HG03342 (cell line): ENCODE measurements around the gene OR2B2.

Experiments used
- ATAC-seq: cut with Tn5 transposase; IDR thresholded peaks from one replicate; pipeline ENCODE4 v1.9.1; 2021; ENCODE audit warnings: mild to moderate bottlenecking, moderate library complexity; ENCODE audit not compliant: unreplicated experiment

OR2B2 gene

DNA sequence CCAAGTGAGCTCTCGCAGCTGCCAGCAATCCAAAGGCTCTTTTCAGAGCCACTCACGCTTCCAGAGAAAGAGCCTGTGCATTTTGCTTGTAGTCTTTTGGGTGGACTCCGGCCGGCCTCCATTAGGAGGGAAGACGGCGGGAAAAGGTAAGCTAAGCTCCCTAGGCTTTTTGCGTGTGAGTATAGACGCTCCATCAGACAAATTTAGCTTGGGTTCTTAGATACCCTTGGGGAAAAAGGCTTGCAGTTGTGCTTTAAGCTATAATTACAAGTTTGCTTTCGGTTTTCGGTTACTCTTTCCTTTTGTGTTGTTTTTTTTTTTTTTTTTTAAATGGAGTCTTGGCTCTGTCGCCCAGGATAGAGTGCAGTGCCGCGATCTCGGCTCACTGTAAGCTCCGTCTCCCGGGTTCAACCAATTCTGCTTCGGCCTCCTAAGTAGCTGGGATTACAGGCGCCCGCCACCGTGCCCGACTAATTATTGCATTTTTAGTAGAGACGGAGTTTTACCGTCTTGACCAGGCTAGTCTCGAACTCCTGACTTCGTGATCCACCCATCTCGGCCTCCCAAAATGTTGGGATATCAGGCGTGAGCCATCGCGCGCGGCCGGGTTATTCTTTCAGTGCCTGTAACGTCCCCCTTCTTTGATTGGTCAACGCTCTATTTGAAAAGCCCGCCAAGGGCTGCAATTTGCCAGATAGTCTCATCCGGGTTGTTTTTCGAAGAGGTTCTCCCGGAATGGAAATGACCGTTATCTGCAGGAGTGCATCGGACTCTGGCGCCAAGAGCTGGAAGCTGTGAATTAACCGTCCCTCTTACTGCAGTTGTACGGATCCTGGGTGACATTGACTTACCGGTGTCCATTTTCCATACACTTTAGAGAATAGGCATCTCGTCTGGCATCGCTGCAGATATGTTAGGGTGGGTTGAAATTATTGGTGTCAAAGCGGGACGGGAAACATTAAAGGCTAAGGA lies 18.1 kb downstream of the OR2B2 start:
- ATAC-seq = no peak

DNA sequence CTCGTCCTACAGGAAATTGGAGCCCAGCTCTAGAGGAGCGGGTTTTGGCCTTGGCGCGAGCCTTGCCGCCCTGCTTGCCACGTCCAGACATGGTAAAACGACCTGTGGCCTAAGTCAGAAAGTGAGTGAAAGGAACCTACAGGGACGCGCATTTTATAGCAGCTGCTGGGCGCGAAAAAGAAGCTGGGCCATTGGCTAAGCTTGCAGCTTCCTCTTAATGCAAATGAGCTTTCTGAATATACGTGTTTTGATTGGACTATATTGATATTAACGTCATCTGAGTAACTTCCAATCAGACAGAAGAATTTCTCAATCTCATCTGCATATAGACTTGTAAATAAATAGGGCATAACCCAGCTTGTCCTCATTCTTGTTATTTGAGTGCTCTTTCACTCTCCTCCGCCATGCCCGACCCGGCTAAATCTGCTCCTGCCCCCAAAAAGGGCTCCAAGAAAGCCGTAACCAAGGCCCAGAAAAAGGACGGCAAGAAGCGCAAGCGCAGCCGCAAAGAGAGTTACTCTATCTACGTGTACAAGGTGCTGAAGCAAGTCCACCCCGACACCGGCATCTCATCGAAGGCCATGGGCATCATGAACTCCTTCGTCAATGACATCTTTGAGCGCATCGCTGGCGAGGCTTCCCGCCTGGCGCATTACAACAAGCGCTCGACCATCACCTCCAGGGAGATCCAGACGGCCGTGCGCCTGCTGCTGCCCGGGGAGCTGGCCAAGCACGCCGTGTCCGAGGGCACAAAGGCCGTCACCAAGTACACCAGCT lies 18.9 kb downstream of the OR2B2 start:
- ATAC-seq = peak; percentile 42

GRCh38 chr6:27892649-27893058 lies 19.5 kb downstream of the OR2B2 start:
- ATAC-seq = no peak

DNA sequence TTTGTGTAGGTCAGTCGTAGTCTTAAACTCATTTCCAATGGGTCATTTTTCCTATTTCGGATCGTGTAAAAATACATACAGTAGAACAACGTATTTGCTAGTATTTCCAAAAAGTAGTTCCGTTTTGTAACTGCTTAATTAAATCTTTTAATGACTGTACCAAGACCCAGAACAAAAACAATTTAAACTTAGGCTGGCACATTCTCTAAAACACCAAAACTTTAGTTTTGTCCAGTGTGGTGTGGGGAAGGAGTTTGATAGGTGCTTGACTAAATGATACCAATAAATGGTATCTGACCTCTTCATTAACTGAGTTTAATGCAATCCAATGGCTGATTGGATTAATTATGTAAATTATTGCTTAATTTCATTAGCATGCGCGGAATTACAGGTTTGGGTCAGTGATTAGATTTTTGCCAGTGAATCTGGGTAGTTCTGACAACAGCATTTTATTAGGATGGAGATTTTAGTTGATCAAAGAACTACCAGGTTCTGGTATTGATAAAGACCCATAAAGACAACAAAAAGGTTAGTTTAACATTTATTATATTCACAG lies 20.8 kb downstream of the OR2B2 start:
- ATAC-seq = no peak

DNA sequence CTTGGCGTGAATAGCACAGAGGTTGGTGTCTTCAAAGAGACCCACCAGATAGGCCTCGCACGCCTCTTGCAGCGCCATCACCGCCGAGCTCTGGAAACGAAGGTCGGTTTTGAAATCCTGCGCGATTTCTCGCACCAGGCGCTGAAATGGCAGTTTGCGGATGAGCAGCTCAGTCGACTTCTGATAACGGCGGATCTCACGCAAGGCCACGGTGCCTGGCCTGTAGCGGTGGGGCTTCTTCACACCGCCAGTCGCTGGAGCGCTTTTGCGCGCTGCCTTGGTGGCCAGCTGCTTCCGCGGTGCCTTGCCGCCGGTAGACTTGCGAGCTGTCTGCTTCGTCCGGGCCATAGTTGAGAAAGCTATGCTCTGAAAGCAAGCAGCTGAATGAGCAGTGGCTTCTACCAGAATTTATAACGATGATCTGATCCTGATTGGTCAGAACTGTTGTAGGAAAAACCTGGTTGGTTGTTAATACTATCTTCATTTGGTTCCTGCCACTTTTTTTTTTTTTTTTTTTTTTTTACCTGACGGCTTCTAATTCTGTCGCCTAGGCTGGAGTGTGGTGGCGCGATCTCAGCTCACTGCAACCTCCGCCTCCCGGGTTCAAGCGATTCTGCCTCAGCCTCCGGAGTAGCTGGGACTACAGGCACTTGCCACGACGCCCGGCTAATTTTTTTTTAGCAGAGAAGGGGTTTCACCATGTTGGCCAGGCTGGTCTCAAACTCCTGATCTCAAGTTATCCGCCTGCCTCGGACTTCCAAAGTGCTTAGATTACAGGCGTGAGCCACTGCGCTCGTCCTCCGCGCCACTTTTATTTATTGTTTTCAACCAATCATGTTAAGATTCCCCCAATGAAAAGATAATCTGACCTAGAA lies 21.5 kb downstream of the OR2B2 start:
- ATAC-seq = peak; percentile 46

DNA sequence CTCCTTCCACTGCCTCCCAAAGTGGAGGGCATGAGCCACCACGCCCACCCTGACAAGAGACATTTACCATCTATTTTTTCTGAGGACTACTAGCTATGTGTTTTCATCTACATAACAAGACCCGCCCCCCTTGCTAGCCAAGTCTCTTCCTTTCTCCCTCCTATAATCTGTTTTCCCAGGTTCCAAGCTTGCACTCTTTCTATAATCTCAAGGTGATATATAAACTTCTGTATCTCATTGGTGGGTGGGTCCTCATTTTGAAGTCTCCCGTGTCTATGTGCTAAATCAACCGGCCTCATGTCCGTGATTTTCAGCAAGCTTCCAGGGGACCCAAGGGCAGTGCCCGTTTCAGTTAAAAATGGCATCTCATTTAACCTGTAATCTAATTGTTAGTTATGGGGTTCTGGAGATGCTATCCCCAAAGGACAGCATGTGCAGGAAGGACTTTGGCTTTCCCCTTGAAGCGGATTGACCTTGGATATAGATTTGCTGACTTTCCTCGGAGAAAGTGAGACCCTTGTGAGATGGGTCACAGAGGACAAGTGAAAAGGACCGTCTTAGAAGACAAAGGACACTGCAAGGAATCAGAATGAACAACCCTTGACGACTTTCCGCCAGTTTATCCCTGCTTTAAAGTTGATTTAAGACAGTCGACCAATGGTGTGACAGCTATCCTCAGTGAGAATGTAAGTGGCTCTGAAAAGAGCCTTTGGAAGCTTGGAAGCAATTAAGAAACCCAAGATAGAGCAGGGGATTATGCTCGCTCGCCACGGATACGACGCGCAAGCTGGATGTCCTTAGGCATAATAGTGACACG lies 22.4 kb downstream of the OR2B2 start:
- no peak for ATAC-seq

DNA sequence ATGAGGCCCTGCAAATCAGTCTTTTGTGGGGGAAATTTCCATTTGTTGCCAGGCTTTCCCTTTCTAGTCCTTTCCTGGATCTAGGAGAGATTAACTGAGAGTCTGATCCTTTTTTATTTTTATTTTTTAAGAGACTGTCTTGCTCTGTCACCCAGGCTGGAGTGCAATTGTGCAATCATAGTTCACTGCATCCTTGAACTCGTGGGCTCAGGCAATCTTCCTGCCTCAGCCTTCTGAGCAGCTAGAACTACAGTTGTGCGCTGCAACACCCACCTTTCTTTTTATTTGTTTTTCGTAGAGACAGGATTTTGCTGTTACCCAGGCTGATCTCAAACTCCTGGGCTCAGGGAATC lies 22.9 kb downstream of the OR2B2 start:
- no peak for ATAC-seq

DNA sequence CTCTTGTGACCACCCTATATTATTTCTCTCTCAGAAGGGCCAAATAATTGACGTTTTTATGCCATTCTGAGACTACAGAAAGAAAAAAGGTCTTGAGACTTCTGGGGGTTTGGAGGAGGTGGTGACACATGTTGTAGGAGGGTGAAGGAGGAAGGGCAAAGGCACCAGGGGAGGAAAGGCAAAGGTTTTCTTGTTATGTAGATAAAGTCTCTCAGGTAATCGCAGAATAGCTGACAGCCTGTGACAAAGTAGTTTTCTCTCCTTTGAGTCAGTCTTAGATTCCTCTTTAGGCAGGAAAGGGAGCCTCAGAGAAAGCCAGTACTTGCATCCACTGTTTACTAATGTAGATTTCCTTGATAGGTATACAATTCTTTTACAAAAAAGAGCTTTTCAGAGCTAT lies 23.6 kb downstream of the OR2B2 start:
- no peak for ATAC-seq

GRCh38 chr6:27886073-27886472 lies 26.1 kb downstream of the OR2B2 start:
- ATAC-seq = no peak

- ATAC-seq = no peak
These were observed 29.1 kb downstream of the OR2B2 start for GRCh38 chr6:27883136-27883535.

DNA sequence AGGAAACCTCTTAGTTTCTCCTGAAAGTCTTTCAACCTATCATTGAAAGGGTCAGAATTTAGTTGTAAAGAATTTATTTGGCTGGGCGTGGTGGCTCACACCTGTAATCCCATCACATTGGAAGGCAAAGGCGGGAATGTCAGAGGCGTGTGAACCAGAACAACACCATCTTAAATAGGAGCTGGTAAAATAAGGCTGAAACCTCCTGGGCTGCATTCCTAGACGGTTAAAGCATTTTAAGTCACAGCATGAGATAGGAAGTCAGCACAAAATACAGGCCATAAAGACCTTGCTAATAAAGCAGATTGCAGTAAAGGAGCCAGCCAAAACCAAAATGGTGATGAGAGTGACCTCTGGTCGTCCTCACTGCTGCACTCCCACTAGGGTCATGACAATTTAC lies 29.6 kb downstream of the OR2B2 start:
- no peak for ATAC-seq

GRCh38 chr6:27879837-27880236 lies 32.4 kb downstream of the OR2B2 start:
- ATAC-seq = no peak

- ATAC-seq = no peak
These were observed 38.2 kb downstream of the OR2B2 start for GRCh38 chr6:27874016-27874415.

DNA sequence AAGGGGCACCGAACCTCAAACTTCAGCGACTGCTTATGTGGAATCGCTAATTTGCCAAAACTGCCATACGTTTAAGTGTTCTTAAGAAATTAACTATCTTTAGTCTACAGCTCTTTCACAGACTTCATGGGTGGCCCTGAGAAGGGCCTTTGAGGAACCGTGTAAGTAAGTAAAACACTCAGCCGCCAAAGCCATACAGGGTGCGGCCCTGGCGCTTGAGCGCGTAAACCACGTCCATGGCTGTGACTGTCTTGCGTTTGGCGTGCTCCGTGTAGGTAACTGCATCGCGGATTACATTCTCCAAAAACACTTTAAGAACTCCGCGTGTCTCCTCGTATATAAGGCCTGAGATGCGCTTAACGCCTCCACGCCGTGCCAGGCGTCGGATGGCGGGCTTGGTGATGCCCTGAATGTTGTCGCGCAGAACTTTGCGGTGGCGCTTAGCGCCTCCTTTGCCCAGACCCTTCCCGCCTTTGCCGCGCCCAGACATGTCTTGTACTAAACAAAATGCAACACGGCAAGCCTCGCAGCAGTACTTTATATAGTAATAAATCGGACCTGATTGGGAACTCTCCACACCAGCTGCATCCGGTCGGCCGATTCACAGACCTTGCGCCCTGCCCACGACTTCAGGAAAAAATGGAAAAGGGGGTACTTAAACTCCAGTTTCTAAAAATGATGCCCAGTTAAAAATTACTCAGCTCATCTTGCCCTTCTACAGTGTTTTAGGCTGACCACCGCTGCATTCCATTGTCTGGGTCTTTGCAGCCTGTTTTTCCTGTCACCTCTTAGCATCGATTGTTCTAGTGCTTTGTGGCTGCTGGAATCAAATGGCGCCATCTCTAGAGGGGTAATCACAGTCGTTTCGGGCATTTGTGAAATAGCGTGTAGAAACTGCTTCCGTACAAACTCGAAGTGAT lies 38.9 kb downstream of the OR2B2 start:
- no peak for ATAC-seq

- ATAC-seq = no peak
These were observed 39.6 kb downstream of the OR2B2 start for GRCh38 chr6:27872642-27873020.

GRCh38 chr6:27871924-27872638 lies 40.1 kb downstream of the OR2B2 start:
- ATAC-seq = peak; percentile 50

DNA sequence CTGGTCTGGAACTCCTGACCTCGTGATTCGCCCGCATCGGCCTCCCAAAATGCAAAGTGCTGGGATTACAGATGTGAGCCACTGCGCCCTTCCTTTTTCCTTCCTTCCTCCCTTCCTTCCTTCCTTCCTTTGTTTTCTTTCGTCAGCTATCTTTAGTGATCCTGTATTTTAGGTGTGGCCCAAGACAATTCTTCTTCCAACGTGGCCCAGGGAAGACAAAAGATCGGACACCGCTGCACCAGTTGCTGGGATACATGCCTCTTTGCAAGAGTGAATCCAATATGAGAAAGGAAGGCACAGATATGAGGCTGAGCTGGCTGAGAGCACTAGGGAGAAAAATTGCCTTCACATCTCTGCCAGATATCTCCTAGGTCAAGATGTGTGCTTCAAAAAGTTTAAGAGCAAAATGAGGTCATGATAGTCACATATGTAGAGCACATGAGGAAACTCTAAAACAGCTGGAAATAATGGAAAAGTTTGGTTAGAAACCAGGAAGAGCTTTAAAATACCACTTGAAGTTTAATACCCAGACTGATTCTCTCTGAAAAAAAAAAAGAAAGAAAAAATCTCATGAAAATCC lies 41.8 kb downstream of the OR2B2 start:
- ATAC-seq = no peak

DNA sequence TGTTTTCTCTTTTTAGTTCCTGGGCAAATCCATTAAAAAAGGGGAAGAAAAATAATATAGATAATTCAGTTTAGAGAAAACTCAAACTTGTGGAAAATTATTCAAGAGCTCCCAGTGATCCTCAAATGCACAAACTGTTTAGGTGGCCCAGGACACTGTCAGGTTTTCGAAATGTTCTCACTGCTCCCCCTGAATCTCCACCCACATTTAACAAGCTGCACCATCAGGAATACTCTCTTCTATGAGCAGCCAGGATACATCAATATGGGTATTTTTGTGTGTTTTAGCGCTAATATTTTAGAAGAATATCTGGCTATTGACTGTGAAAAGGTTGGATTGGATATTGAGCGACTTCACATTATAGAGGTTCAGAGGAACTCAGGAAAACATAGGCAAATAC lies 43.9 kb downstream of the OR2B2 start:
- no peak for ATAC-seq
